ENCODE results near the gene PEX14.

DNA sequence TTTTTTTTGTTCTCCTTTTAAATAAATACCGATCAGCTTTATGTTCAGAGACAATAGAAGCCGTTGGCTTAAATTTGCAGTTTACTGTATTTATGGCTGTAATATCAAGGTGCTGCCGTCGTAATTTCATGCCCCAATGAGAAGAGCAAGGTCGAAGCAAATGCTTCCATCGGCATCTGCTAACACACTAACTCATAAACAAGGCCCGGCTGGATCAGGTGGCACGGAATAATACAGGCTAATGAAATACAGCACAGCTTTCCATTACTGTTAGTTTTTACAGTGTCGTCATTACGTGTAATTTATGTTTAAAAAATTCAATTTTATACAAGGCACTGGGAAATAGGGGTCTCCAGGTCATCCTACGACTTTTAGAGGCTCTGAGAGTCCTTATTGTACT, 119.0 kb downstream of the PEX14 start:
- TF ChIP-seq POLR2AphosphoS5 (IDR thresholded peaks at IDR 0.05) (no peak), CTCF (IDR thresholded peaks at IDR 0.05) (no peak)

Measured in breast epithelium (tissue), 3 donors.